Hepatocyte (in vitro differentiated cells): ENCODE results near the gene FOXP4. TPM values are rescaled to one million over a fixed set of nuclear protein-coding genes. Genes with fewer than 3 reads are reported as not detected.

Source experiments
- DNase-seq: peaks from one replicate; pipeline ENCODE4 v3.0.0-alpha.2; 2016; ENCODE audit warnings: low spot score
- H2AFZ ChIP-seq: fragments of 200-600 bp; sonication (generic); 2 replicates; pipeline ENCODE4 v1.6.0; 2016; ENCODE audit warnings: antibody characterized with exemption, mild to moderate bottlenecking
- H3K27ac ChIP-seq: fragments of 200-600 bp; sonication (generic); 2 replicates; pipeline ENCODE4 v1.5.1; 2016; ENCODE audit warnings: mild to moderate bottlenecking
- H3K27me3 ChIP-seq: fragments of 200-600 bp; sonication (generic); 2 replicates; pipeline ENCODE4 v1.6.1; 2016
- H3K36me3 ChIP-seq: fragments of 200-600 bp; sonication (generic); replicated peaks from 2 replicates; pipeline ENCODE4 v1.5.1; 2016; ENCODE audit warnings: low read depth; ENCODE audit not compliant: insufficient read depth
- H3K4me1 ChIP-seq: fragments of 200-600 bp; sonication (generic); 2 replicates; pipeline ENCODE4 v1.5.1; 2016; ENCODE audit warnings: mild to moderate bottlenecking, moderate library complexity; ENCODE audit not compliant: insufficient read depth
- H3K4me2 ChIP-seq: fragments of 200-600 bp; sonication (generic); 2 replicates; pipeline ENCODE4 v1.6.0; 2016
- H3K4me3 ChIP-seq: fragments of 200-600 bp; sonication (generic); 2 replicates; pipeline ENCODE4 v1.5.1; 2016; ENCODE audit warnings: mild to moderate bottlenecking
- H3K79me2 ChIP-seq: fragments of 200-600 bp; sonication (generic); 2 replicates; pipeline ENCODE4 v1.6.0; 2017; ENCODE audit warnings: mild to moderate bottlenecking
- H3K9me2 ChIP-seq: fragments of 200-600 bp; sonication (generic); replicated peaks from 2 replicates; pipeline ENCODE4 v1.6.0; 2017; ENCODE audit warnings: mild to moderate bottlenecking; ENCODE audit not compliant: insufficient read depth
- H3K9me3 ChIP-seq: fragments of 200-600 bp; sonication (generic); 2 replicates; pipeline ENCODE4 v1.5.1; 2016; ENCODE audit warnings: low read depth, mild to moderate bottlenecking
- H4K20me1 ChIP-seq: fragments of 200-600 bp; sonication (generic); 2 replicates; pipeline ENCODE4 v1.6.0; 2016; ENCODE audit warnings: mild to moderate bottlenecking; ENCODE audit not compliant: insufficient read depth, poor library complexity, severe bottlenecking
- EZH2 ChIP-seq: fragments of 200-600 bp; sonication (generic); IDR thresholded peaks from 2 replicates; pipeline ENCODE4 v1.6.1; 2016; ENCODE audit warnings: antibody characterized with exemption, mild to moderate bottlenecking, borderline replicate concordance
- EZH2phosphoT487 ChIP-seq: fragments of 200-600 bp; sonication (generic); IDR thresholded peaks from one replicate; pipeline ENCODE4 v1.6.1; 2018; ENCODE audit warnings: antibody characterized with exemption, mild to moderate bottlenecking, low read depth, moderate library complexity; ENCODE audit not compliant: unreplicated experiment, severe bottlenecking
- WGBS: methylation state at CpG from one replicate; pipeline ENCODE4 v1.1.6; 2016; ENCODE audit warnings: low lambda C conversion rate; ENCODE audit errors: missing lambda C conversion rate; 5-methylcytosine and 5-hydroxymethylcytosine counted together
- polyA plus RNA-seq: library from polyadenylated mRNA; unstranded; fragments of >200 nt; fragmentation: Nextera tagmentation; extraction: Ambion mirVana; gene quantifications from 2 replicates; pipeline ENCODE4 v1.2.1, GENCODE V29; 2016
- total RNA-seq: library from RNA; depleted of rRNA; stranded (reverse); fragments of >200 nt; gene quantifications from 2 replicates; pipeline ENCODE4 v1.2.3, GENCODE V29; 2014
- TF ChIP-seq, protein P1 (sequence below): fragments of 200-600 bp; sonication (generic); IDR thresholded peaks from 2 replicates; pipeline ENCODE4 v1.5.1; 2016; ENCODE audit warnings: antibody characterized with exemption, mild to moderate bottlenecking; ENCODE audit not compliant: poor library complexity

Gene FOXP4
- total and polyA plus RNA-seq, 2 experiments from 2014 or later, result 24.3 to 87.8 TPM

DNA sequence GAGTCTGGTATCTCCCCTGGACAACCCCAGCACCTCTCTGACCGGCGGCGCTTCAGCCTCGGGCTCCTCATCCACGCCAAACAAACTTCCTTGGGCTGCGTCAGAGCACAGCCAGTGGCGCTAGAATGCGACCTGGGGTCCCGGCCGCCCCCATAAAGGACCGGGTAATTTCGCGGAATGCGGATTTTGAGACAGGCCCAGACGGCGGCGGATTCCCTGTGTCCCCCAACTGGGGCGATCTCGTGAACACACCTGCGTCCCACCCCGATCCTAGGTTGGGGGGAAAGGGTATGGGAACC lies 1.6 kb downstream of the FOXP4 start:
- Histone ChIP-seq H3K79me2 (peaks cover 92% of the 10 kb centered on the region), H3K27ac (peak overlapping the region; percentile 87), H3K9me2 (no peaks in the 10 kb centered on the region), H3K27me3 (no peaks in the 10 kb centered on the region), H3K4me1 (peaks cover 48% of the 10 kb centered on the region), H3K9me3 (no peaks in the 10 kb centered on the region), H3K4me2 (peak overlapping the region; percentile 98), H3K36me3 (no peaks in the 10 kb centered on the region), H3K4me3 (peak overlapping the region; percentile 97), H4K20me1 (peaks cover 57% of the 10 kb centered on the region), H2AFZ (no peak overlapping the region)
- peak; percentile 31 for DNase-seq
- TF ChIP-seq, protein P1, sequence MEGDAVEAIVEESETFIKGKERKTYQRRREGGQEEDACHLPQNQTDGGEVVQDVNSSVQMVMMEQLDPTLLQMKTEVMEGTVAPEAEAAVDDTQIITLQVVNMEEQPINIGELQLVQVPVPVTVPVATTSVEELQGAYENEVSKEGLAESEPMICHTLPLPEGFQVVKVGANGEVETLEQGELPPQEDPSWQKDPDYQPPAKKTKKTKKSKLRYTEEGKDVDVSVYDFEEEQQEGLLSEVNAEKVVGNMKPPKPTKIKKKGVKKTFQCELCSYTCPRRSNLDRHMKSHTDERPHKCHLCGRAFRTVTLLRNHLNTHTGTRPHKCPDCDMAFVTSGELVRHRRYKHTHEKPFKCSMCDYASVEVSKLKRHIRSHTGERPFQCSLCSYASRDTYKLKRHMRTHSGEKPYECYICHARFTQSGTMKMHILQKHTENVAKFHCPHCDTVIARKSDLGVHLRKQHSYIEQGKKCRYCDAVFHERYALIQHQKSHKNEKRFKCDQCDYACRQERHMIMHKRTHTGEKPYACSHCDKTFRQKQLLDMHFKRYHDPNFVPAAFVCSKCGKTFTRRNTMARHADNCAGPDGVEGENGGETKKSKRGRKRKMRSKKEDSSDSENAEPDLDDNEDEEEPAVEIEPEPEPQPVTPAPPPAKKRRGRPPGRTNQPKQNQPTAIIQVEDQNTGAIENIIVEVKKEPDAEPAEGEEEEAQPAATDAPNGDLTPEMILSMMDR, result no peak
- TF ChIP-seq EZH2phosphoT487 (no peak), EZH2 (no peak)
- 2% methylated on average over 20 of the region's 21 CpGs for WGBS

DNA sequence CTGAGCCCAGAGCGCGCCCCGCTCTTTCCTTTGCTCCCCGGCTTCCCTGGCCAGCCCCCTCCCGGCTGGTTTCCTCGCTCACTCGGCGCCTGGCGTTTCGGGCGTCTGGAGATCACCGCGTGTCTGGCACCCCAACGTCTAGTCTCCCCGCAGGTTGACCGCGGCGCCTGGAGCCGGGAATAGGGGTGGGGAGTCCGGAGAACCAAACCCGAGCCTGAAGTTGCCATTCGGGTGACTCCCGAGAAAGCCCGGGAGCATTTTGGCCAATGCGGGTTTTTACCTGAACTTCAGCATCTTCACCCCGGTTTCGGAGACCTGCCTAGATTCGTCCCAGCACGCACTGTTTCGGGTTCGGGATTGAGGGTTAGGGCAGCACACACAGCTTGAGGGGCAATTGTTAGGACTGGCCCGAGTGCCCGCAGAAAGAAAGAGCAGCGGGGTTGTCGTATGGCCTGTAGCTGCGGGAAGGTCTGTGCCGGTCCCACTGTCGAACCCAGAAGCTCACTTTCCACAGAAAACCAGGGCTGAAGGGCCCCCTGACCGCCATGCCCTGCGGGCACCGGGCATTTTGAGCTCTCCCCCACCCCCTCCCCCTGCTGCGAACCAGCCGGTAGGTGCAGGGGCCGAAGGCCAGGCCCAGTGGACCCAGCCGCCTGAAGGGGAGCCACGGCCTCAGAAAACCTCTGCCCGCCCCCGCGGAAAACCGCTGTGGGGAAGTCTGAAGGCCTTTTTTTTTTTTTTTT lies 2.1 kb downstream of the FOXP4 start:
- Histone ChIP-seq H3K4me1 (peaks cover 48% of the 10 kb centered on the region), H3K27ac (peak overlapping the region; percentile 20)

DNA sequence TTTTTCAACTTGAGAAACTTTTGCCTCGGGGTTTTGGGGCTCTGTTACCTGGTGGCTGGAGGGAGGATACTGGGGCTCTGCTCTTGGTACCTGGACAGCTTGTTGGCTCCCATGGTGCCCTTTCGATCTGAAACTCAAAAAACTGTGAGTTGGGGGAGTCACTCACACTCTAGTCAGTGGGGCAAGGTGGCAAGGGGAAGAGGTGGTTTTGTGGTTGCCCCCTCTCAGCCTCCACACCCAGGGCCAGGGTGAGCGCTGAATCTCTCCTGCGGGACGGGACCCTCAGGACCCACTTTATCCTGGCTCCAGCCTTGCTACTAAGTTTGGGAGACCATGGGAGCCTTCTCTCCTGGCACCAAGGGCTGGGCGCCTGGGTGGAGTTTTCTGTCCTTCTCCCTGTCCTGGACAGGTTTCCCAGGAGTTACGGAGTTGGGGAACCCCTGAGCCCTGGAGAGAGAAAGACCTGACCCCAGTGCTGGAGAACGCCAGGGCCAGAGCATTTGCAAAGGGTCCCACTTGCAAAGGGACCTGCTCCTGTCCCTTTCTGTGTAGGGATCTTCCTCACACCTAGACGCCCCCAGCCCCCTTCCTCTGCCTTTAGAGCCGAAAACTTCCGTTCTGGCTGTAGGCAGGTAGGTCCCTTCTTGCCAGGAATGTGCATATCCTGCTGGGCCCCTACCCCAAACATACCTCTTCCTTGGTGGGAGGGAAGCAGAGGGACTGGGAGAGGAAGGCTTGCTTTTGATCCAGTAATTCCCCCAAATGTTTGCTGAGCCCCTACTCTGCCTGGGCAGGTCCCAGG lies 2.9 kb downstream of the FOXP4 start:
- Histone ChIP-seq H3K9me3 (no peaks in the 10 kb centered on the region), H3K27me3 (no peaks in the 10 kb centered on the region), H4K20me1 (peaks cover 70% of the 10 kb centered on the region), H3K4me1 (peaks cover 44% of the 10 kb centered on the region), H3K27ac (no peak overlapping the region), H3K36me3 (no peaks in the 10 kb centered on the region), H3K9me2 (no peaks in the 10 kb centered on the region), H3K4me2 (peak overlapping the region; percentile 98), H2AFZ (no peak overlapping the region), H3K4me3 (peak overlapping the region; percentile 97), H3K79me2 (peaks cover 92% of the 10 kb centered on the region)
- TF ChIP-seq EZH2phosphoT487, result no peak
- TF ChIP-seq, protein P1, result no peak
- no peak for TF ChIP-seq EZH2
- no peak for DNase-seq
- 68% methylated on average over 11 of the region's 11 CpGs for WGBS

More for the DNA sequence above, 2.1 kb downstream of the FOXP4 start:
- TF ChIP-seq EZH2phosphoT487, result no peak
- TF ChIP-seq, protein P1, result no peak
- TF ChIP-seq EZH2, result no peak
- Histone ChIP-seq H3K27me3 (no peaks in the 10 kb centered on the region), H2AFZ (no peak overlapping the region), H3K9me2 (no peaks in the 10 kb centered on the region), H3K36me3 (no peaks in the 10 kb centered on the region), H3K9me3 (no peaks in the 10 kb centered on the region), H3K4me3 (peak overlapping the region; percentile 97), H4K20me1 (peaks cover 62% of the 10 kb centered on the region), H3K4me2 (peak overlapping the region; percentile 98), H3K79me2 (peaks cover 92% of the 10 kb centered on the region)
- 12% methylated on average over 50 of the region's 50 CpGs for WGBS
- DNase-seq, result peak; percentile 65
